RWPE1 (cell line): ENCODE data around the gene RGS13.

Source experiments
- CTCF ChIA-PET: fragments of 350-600 bp; sonication (Branson Sonifier 250); formaldehyde crosslinking; extraction: SDS; loops from one replicate; lab custom pipeline; 2021; lab: Yijun Ruan, JAX
- POLR2A ChIA-PET: fragments of 400-600 bp; formaldehyde crosslinking; extraction: SDS; loops from one replicate; lab custom pipeline; 2020; ENCODE audit warnings: antibody characterized with exemption; ENCODE audit not compliant: low non-redundant PET; lab: Yijun Ruan, JAX
- DNase-seq: peaks from one replicate; pipeline ENCODE4 v3.0.0; 2012; ENCODE audit warnings: low spot score
- H3K27ac ChIP-seq: fragments of 450-650 bp; 2 replicates; pipeline ENCODE4 v1.5.1; 2017
- TF ChIP-seq, protein P1 (sequence below): fragments of 450-650 bp; conservative IDR thresholded peaks from 2 replicates; pipeline ENCODE4 v1.5.1; 2017; ENCODE audit warnings: low read depth, mild to moderate bottlenecking

RGS13 gene

DNA sequence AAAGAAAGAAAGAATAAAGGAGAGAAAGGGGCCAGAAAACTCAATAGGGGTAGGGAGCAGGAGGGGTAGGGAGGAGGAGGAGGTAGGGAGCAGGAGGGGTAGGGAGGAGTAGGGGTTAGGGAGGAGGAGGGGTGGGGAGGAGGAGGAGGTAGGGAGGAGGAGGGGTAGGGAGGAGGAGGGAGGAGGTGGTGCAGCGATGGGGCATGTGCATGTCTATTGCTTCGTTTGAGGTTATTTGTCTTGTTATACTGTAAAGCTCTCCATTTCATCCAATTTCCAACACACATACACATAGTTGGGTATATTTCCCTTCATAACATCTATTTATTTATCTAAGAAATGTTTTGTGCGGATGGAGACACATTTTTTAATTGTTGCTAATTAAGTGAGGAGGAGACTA is 40.6 kb upstream of the RGS13 start:
- TF ChIP-seq, protein P1, sequence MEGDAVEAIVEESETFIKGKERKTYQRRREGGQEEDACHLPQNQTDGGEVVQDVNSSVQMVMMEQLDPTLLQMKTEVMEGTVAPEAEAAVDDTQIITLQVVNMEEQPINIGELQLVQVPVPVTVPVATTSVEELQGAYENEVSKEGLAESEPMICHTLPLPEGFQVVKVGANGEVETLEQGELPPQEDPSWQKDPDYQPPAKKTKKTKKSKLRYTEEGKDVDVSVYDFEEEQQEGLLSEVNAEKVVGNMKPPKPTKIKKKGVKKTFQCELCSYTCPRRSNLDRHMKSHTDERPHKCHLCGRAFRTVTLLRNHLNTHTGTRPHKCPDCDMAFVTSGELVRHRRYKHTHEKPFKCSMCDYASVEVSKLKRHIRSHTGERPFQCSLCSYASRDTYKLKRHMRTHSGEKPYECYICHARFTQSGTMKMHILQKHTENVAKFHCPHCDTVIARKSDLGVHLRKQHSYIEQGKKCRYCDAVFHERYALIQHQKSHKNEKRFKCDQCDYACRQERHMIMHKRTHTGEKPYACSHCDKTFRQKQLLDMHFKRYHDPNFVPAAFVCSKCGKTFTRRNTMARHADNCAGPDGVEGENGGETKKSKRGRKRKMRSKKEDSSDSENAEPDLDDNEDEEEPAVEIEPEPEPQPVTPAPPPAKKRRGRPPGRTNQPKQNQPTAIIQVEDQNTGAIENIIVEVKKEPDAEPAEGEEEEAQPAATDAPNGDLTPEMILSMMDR = no peak
- ChIA-PET CTCF (interaction anchor here (0.6 to 0.7 kb wide), 3 partner anchors 17 to 134 kb away, joined by 3 to 4 read pairs (median 4); no protein-coding TSS in a partner anchor), POLR2A (no interaction called here)

DNA sequence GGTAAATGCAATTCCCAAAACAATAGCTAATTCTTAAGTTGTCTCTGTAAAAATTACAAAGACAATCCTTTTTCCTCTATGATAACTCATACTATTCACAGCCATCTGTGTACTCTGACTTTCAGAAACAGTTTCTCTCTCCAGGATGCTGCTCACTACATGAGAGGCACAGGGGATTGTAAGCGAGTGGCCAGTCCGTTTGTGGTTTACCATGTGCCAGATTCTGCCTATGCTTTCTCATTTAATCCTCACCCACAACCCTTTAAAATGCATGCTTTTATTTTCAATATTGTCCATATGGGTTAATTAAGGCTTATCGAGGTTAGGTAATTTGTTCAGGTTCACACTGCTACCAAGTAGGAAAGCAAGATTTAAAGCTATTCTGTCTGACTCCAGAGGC is 37.4 kb upstream of the RGS13 start:
- ChIA-PET CTCF (interaction anchor here (0.6 kb wide), 1 partner anchor 18 kb away, joined by 5 read pairs; no protein-coding TSS in a partner anchor), POLR2A (no interaction called here)
- H3K27ac ChIP-seq = no peak overlapping the region

More for the DNA sequence above, 40.6 kb upstream of the RGS13 start:
- no peak for DNase-seq
- no peak overlapping the region for H3K27ac ChIP-seq

DNA sequence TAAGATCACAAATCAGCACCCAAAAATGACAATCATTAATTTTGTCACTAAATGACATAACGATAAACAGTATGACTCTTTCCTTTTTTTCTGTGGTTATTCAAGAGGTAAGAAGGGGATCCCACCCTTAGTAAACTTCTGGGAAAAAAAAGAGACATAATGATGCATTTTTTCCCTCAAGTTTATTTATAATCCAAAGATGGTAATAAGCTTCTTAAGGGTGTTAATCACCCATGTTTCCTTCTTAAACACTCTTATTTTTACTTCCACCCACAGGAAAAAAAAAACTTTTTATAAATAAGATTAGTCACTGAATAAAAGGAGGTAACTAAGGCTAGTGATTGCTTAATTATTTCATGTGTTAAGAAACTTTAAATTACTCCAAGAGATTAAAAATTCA is 35.7 kb upstream of the RGS13 start:
- TF ChIP-seq, protein P1 = no peak
- H3K27ac ChIP-seq = no peak overlapping the region
- DNase-seq = no peak
- ChIA-PET POLR2A (no interaction called here), CTCF (interaction anchor here (0.7 kb wide), 1 partner anchor 194 kb away, joined by 3 read pairs; no protein-coding TSS in a partner anchor)

More for the DNA sequence above, 37.4 kb upstream of the RGS13 start:
- TF ChIP-seq, protein P1 = no peak
- no peak for DNase-seq

DNA sequence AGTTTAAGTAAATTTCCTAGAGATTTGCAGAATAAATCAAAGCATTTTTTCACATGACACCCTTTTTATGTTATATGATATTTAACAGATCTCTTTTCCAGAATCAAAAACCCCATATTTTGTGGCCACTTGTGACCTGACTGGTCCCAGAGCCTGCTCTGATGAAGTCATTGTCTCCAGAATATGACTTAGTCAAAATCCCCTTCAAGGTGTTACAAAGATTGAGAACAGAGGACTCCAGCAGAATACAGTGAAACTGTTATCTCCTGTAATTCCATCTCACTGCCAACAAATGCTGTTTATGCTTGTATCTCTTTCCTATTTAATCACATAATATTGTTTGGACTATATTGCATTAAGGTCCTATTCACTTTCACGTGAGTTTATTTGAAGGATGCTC is 34.8 kb upstream of the RGS13 start:
- POLR2A ChIA-PET = no interaction called here
- TF ChIP-seq, protein P1 = no peak
- CTCF ChIA-PET = interaction anchor here (0.7 kb wide), 1 partner anchor 195 kb away, joined by 3 read pairs; no protein-coding TSS in a partner anchor
- H3K27ac ChIP-seq = no peak overlapping the region
- DNase-seq = no peak

DNA sequence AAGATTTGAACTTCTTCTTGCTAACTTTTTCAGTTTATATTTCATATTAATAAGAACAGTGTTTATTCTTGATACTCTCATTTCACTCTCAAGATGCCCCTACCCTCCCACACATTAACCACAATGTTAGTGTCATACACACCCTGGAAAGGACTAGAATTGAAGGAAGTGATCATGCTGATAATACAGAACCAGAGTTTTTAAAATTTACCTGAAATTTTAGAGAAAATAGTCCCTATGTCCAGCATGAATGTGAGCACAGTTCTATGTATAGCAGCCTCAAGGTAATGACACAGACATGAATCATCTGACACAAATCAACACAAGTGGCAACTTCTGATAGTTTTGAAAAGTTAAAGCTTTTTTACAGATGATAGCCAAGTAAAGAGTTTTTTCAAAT is 34.4 kb upstream of the RGS13 start:
- DNase-seq = peak; percentile 31
- ChIA-PET CTCF (interaction anchor here (0.6 kb wide), 2 partner anchors 9 to 1097 kb away, joined by 3 to 4 read pairs; no protein-coding TSS in a partner anchor), POLR2A (no interaction called here)

DNA sequence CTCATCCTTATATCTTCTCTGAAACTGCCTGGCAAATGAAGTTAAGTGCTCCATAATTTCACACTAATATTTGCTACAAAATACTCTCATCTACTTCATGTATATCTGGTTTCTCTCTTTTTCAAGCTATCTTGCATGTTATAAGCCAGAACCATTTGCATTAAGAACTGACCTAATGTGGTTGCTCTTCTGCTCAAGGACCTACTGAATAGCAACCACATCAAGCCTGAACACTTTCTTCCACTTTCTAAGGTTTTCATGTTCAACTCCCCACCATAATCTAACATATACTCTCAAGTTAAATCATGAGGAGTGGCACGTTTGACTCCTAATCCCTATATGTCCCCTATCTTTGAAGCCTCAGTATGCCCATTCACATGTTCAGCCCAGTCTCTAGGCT is 33.2 kb upstream of the RGS13 start:
- POLR2A ChIA-PET = no interaction called here
- no peak overlapping the region for H3K27ac ChIP-seq
- TF ChIP-seq, protein P1 = no peak
- CTCF ChIA-PET = no interaction called here
- no peak for DNase-seq

More for the DNA sequence above, 34.4 kb upstream of the RGS13 start:
- H3K27ac ChIP-seq = no peak overlapping the region
- TF ChIP-seq, protein P1 = no peak
